NT2/D1 (cell line): ENCODE results near the gene AMN1.

Source experiments
- SUZ12 ChIP-seq: IDR thresholded peaks from 2 replicates; pipeline ENCODE4 v1.6.1; 2011; ENCODE audit not compliant: insufficient read length, insufficient read depth; ENCODE audit errors: extremely low read depth
- YY1 ChIP-seq: IDR thresholded peaks from 2 replicates; pipeline ENCODE4 v1.6.1; 2011; ENCODE audit not compliant: insufficient read length, insufficient read depth
- ZNF274 ChIP-seq: IDR thresholded peaks from 2 replicates; pipeline ENCODE4 v1.6.1; 2011; ENCODE audit warnings: mild to moderate bottlenecking, low read depth, low read length

DNA sequence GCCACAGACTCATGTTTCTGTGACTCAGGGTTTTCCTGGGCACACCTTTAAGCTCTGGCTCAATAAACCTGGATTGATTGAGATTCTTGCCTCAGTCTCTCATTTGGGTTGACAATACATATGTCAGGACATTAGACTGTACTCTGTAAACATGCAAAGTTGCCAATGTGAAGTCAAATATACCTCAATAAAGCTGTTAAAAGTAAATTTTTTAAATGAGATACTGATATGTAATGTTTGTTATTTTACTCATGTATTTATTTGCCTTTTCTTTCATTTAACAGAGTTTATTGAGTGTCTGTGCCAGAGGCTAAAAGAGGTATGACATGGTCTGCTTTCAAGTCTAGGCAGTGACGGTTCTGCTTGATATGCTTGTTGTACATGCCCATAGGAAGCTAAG lies 73.0 kb downstream of the AMN1 start:
- no peak for TF ChIP-seq ZNF274
- no peak for TF ChIP-seq YY1
- no peak for TF ChIP-seq SUZ12
